Measurements from ENCODE around the gene OLAH. TPM values are rescaled to one million over a fixed set of nuclear protein-coding genes. Genes with fewer than 3 reads are reported as not detected.

OLAH gene
- total and polyA plus RNA-seq, 2 donors = 0.47 TPM; not detected in 1

DNA sequence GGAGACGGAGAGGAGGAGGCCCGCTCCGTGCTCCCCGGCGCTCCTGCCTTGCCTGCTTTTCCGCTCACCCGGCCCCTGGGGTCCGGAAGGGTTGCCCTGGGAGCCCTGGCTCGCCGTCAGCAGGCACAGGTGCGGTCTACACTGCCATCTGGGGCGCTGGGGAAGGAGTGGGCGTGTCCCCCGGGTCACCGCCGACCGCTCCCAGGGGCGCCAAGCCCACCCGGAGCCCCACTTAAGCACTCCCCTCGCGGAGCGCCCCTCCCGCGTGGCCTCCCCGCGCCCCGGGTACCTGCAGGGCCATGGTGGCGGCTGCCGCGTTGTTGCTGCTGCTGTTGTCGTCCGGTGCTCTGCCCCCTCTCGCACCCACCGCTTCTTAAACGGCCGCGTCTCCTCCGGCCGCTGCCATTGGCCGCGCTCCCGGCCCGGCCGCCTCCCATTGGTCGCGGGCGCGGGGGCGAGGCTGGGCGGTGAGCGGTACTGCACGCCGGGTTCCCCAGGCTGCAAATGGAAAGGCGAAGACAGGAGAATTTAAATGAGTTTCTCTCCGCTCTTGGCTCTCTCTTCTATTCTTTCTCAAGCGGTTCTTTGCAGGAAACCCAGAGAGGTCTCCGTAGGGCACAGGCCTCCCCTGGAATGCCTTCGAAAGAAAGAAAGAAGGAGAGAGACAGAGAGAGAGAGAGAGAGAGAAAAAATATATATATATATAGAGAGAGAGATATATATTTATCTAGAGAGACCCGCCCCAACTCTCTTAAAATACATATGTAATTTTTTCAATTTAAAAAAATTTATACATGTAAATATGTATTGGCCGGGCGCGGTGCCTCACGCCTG is 44.9 kb downstream of the OLAH start, which contains the start of gene ACBD7:
Gene ACBD7 (minus strand): TSS at position 349 of the 834 bp plus-strand sequence. CDS start 48 bp downstream, at position 301.
- DNase-seq (ENCODE audit: extremely low spot score) = no peak
- no peak within 1 kb of the TSS for H3K27ac ChIP-seq (ENCODE audit: low read depth)
- H3K4me3 ChIP-seq (ENCODE audit: low read depth, low read length) = peak within 1 kb of the TSS; percentile 52
- H3K36me3 ChIP-seq (ENCODE audit: insufficient read depth) = no peaks in the 10 kb centered on the region
- H3K4me1 ChIP-seq (ENCODE audit: insufficient read depth) = peaks cover 3% of the 10 kb centered on the region
- 6% methylated on average over 63 of the region's 63 CpGs for WGBS

- WGBS = 87% methylated on average over 5 of the region's 5 CpGs
- Histone ChIP-seq H3K4me1 (ENCODE audit: insufficient read depth) (peaks cover 3% of the 10 kb centered on the region), H3K4me3 (ENCODE audit: low read depth, low read length) (no peak overlapping the region), H3K27ac (ENCODE audit: low read depth) (no peak overlapping the region), H3K36me3 (ENCODE audit: insufficient read depth) (no peaks in the 10 kb centered on the region)
- DNase-seq (ENCODE audit: extremely low spot score) = no peak
Measured at GRCh38 chr10:15091418-15091817, 47.7 kb downstream of the OLAH start.

GRCh38 chr10:15092855-15093408 is 49.2 kb downstream of the OLAH start:
- Histone ChIP-seq H3K4me1 (ENCODE audit: insufficient read depth) (peaks cover 3% of the 10 kb centered on the region), H3K27ac (ENCODE audit: low read depth) (no peak overlapping the region), H3K36me3 (ENCODE audit: insufficient read depth) (no peaks in the 10 kb centered on the region), H3K4me3 (ENCODE audit: low read depth, low read length) (no peak overlapping the region)
- DNase-seq (ENCODE audit: extremely low spot score) = no peak
- 90% methylated on average over 16 of the region's 16 CpGs for WGBS

DNA sequence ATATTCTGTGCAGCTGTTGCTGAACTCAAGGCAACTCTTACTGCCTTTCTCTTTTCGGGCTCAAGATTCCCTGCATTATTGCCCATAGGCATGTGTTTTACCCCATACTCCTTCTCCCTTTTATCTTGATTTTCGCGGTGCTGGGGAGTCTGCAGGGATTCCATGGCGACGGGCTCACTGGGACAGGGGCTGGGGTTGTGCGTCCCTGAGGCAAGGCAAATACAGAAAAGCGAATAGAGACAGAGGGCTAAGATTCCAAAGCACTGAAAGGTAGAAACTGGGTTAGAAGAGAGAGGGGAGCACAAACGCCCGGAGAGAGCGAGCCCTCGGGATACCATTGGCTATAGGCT is 52.9 kb downstream of the OLAH start:
- H3K4me1 ChIP-seq (ENCODE audit: insufficient read depth) = no peaks in the 10 kb centered on the region
- DNase-seq (ENCODE audit: extremely low spot score) = no peak
- H3K36me3 ChIP-seq (ENCODE audit: insufficient read depth) = peaks cover 2% of the 10 kb centered on the region
- no peak overlapping the region for H3K27ac ChIP-seq (ENCODE audit: low read depth)
- WGBS = under 1% methylated on average over 11 of the region's 11 CpGs
- H3K4me3 ChIP-seq (ENCODE audit: low read depth, low read length) = peak overlapping the region; percentile 84

- peak within 1 kb of the TSS; percentile 96 for H3K27ac ChIP-seq (ENCODE audit: low read depth)
- under 1% methylated on average over 84 of the region's 84 CpGs for WGBS
- peak; percentile 93 for DNase-seq (ENCODE audit: extremely low spot score)
- H3K4me1 ChIP-seq (ENCODE audit: insufficient read depth) = no peaks in the 10 kb centered on the region
- peaks cover 2% of the 10 kb centered on the region for H3K36me3 ChIP-seq (ENCODE audit: insufficient read depth)
- peak within 1 kb of the TSS; percentile 84 for H3K4me3 ChIP-seq (ENCODE audit: low read depth, low read length)
Measured at GRCh38 chr10:15097011-15097812, 53.5 kb downstream of the OLAH start, which contains the start of gene RPP38. Gene RPP38 (plus strand): TSS chr10:15097355. CDS start chr10:15103315, 5,960 bp downstream.

DNA sequence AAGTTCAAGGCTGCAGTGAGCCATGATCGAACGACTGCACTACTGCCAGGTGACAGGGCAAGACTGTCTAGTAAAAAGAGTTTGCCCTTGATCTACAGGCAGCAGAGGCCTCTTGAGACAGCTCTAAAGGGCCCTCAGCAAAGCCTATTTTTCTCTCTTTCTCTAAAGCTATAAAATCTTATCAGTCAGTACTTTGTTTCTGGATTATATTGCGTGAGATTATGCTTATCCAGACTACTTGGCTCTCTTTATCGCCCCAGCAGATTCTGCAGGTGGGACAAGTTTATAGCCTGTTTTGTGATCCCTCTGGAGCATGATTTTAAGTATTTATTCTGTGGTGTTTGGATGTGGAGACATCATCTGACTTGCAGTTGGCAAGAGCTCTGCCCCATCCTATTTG is 56.1 kb downstream of the OLAH start:
- Histone ChIP-seq H3K36me3 (ENCODE audit: insufficient read depth) (peaks cover 5% of the 10 kb centered on the region), H3K4me1 (ENCODE audit: insufficient read depth) (no peaks in the 10 kb centered on the region), H3K27ac (ENCODE audit: low read depth) (no peak overlapping the region), H3K4me3 (ENCODE audit: low read depth, low read length) (no peak overlapping the region)
- WGBS = 33% methylated on average over 4 of the region's 4 CpGs
- no peak for DNase-seq (ENCODE audit: extremely low spot score)

- H3K36me3 ChIP-seq (ENCODE audit: insufficient read depth) = peaks cover 6% of the 10 kb centered on the region
- no peak overlapping the region for H3K4me3 ChIP-seq (ENCODE audit: low read depth, low read length)
- WGBS = 84% methylated on average over 9 of the region's 9 CpGs
- DNase-seq (ENCODE audit: extremely low spot score) = no peak
- no peak overlapping the region for H3K27ac ChIP-seq (ENCODE audit: low read depth)
- no peaks in the 10 kb centered on the region for H3K4me1 ChIP-seq (ENCODE audit: insufficient read depth)
Measured at GRCh38 chr10:15103513-15103912, 59.8 kb downstream of the OLAH start.

DNA sequence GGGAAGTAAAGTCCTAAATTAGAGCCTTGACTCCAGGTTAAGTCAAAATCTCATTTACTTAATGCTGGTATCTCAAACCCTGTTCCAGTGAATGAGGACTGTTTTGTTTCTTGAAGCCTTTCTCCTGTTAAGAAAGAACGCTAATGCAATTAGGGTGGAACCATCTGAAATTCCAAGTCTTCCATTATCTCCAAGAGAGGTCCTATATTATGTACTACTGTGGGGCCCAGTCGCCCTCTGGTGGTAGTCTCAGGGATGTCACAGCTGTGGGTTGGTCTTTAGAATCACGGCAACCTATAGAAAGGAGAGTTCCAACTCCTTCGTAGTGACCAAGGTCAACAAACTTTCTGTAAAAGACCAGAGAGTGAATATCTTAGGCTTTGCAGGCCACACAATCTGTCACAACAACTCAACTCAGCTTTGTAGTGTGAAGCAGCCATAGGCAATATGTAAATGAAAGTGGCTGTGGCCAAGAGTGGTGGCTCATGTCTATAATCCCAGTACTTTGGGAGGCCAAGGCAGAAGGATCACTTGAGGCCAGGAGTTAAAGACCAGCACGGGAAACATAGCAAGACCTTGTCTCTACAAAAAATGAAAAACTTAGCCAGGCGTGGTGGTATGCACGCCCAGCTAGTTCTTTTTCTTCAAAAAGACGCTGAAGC is 62.7 kb downstream of the OLAH start:
- Histone ChIP-seq H3K27ac (ENCODE audit: low read depth) (no peak overlapping the region), H3K36me3 (ENCODE audit: insufficient read depth) (peaks cover 6% of the 10 kb centered on the region), H3K4me3 (ENCODE audit: low read depth, low read length) (no peak overlapping the region), H3K4me1 (ENCODE audit: insufficient read depth) (no peaks in the 10 kb centered on the region)
- 54% methylated on average over 8 of the region's 8 CpGs for WGBS
- no peak for DNase-seq (ENCODE audit: extremely low spot score)

GRCh38 chr10:15112657-15113056 is 68.9 kb downstream of the OLAH start:
- Histone ChIP-seq H3K27ac (ENCODE audit: low read depth) (no peak overlapping the region), H3K4me3 (ENCODE audit: low read depth, low read length) (no peak overlapping the region), H3K4me1 (ENCODE audit: insufficient read depth) (no peaks in the 10 kb centered on the region), H3K36me3 (ENCODE audit: insufficient read depth) (peaks cover 4% of the 10 kb centered on the region)
- WGBS = 92% methylated on average over 13 of the region's 13 CpGs
- no peak for DNase-seq (ENCODE audit: extremely low spot score)

- Histone ChIP-seq H3K4me1 (ENCODE audit: insufficient read depth) (no peaks in the 10 kb centered on the region), H3K27ac (ENCODE audit: low read depth) (no peak overlapping the region), H3K4me3 (ENCODE audit: low read depth, low read length) (no peak overlapping the region), H3K36me3 (ENCODE audit: insufficient read depth) (peaks cover 4% of the 10 kb centered on the region)
- no peak for DNase-seq (ENCODE audit: extremely low spot score)
- WGBS = 88% methylated on average over 4 of the region's 4 CpGs
Measured at GRCh38 chr10:15113766-15114165, 70.0 kb downstream of the OLAH start.

DNA sequence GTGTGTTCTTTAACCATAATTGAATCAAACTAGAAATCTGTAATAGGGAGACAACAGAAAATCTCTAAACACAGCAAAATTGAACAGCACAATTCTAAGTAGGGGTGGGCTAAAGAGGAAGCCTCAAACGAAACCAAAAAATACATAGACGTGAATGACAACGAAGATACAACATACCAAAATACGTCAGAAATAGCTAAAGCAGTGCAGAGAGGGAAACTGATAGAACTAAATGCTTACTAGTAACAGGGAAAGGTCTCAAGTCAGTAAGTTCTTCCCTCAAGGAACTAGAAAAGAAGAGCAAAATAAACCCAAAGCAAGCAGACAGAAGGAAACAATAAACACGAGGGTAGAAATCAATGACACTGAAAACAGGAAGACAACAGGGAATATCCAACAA is 72.5 kb downstream of the OLAH start:
- 88% methylated on average over 5 of the region's 5 CpGs for WGBS
- H3K4me1 ChIP-seq (ENCODE audit: insufficient read depth) = no peaks in the 10 kb centered on the region
- no peak overlapping the region for H3K4me3 ChIP-seq (ENCODE audit: low read depth, low read length)
- DNase-seq (ENCODE audit: extremely low spot score) = no peak
- peaks cover 3% of the 10 kb centered on the region for H3K36me3 ChIP-seq (ENCODE audit: insufficient read depth)
- no peak overlapping the region for H3K27ac ChIP-seq (ENCODE audit: low read depth)

DNA sequence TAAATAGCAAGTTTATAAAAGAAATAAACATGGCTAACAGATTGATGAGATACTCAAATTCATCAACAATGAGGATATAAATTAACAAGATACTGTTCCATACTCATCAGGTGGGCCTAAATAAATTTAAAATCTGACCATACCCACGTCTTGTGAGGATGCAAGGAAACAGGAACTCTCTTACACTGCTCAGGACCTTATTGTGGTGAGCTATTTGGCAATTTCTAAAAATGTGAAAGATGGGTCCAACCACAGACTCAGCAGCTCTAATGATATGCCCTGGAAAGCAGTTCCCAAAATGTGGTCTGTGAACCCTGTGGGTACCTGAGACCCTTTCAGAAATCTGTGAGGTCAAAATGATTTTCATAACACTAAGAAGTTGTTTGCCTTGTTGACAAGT is 74.9 kb downstream of the OLAH start:
- DNase-seq (ENCODE audit: extremely low spot score) = no peak
- H3K27ac ChIP-seq (ENCODE audit: low read depth) = no peak overlapping the region
- 91% methylated on average over 1 of the region's 1 CpG for WGBS
- H3K4me1 ChIP-seq (ENCODE audit: insufficient read depth) = no peaks in the 10 kb centered on the region
- H3K36me3 ChIP-seq (ENCODE audit: insufficient read depth) = peaks cover 2% of the 10 kb centered on the region
- no peak overlapping the region for H3K4me3 ChIP-seq (ENCODE audit: low read depth, low read length)

DNA sequence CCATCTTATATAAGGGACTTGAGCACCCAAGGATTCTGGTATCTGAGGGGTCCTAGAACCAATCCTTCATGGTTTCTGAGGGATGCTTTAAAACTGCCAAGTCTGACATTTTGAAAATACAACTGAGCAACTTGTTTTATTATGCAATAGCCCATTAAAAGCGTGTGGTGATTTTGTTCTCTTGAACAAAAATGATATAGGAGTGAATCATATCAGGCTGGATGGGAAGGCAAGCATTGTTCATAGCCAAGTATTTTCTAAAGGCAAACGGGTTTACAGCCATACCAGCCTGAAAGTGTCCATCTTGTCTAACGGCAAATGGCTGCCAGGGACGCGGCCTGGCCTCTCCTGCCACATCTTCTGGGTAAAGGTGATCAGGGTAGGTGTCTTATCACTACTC is 76.8 kb downstream of the OLAH start:
- DNase-seq (ENCODE audit: extremely low spot score) = no peak
- H3K4me3 ChIP-seq (ENCODE audit: low read depth, low read length) = no peak overlapping the region
- H3K4me1 ChIP-seq (ENCODE audit: insufficient read depth) = no peaks in the 10 kb centered on the region
- 92% methylated on average over 5 of the region's 5 CpGs for WGBS
- H3K27ac ChIP-seq (ENCODE audit: low read depth) = no peak overlapping the region
- no peaks in the 10 kb centered on the region for H3K36me3 ChIP-seq (ENCODE audit: insufficient read depth)

All from urinary bladder (tissue), 4 donors.